Measurements from ENCODE around the gene SSRP1. TPM values are rescaled to one million over a fixed set of nuclear protein-coding genes. Genes with fewer than 3 reads are reported as not detected.
A peak's percentile ranks its signal among the peaks of the same experiment; 100 is the strongest.

SSRP1 gene
- total and polyA plus RNA-seq, 9 of the 15 experiments (the other 6 are each of a cell fraction or from before 2014, with no cell fraction given) = 91.1 to 416 (median 245) TPM

DNA sequence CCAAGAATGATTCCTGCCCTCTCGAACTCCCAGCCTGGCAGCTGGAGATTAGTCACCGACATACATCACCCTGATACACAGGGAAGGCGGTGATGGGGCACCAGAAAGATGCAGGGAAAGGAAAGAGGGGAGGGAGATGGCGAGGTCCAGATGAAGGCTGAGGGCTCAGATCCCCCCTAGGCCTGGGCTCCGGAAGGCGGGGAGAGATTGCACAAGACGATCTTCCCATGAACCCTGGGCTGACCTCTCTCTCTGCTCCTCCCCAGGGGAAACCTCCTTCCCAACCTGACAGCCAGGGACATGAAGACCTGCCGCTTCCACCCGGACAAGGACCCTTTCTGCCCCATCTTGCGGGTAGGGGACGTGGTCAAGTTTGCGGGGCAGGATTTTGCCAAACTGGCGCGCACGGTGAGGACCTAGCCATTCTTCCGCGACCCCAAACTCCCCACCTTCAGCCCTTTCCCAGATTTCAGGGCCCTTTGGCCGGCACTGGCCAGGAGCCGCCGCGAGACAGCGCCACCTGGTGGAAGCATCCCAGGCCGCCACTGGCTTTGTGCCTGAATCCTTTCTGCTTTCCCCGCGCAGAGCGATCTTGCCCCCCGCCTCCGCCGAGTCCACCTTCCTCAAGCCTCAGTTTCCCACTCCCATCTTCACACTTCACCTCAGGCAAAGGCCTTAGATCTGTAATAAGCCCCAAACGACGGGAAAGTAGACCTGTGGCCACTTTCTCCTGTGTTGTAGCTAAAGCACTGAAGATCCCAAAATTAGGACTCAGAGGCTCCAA, 14.0 kb upstream of the SSRP1 start (continued):
- TF ChIP-seq, protein P1, sequence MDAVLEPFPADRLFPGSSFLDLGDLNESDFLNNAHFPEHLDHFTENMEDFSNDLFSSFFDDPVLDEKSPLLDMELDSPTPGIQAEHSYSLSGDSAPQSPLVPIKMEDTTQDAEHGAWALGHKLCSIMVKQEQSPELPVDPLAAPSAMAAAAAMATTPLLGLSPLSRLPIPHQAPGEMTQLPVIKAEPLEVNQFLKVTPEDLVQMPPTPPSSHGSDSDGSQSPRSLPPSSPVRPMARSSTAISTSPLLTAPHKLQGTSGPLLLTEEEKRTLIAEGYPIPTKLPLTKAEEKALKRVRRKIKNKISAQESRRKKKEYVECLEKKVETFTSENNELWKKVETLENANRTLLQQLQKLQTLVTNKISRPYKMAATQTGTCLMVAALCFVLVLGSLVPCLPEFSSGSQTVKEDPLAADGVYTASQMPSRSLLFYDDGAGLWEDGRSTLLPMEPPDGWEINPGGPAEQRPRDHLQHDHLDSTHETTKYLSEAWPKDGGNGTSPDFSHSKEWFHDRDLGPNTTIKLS (IDR thresholded peaks at IDR 0.05; ENCODE audit: borderline replicate concordance, low read depth) = no peak
- TF ChIP-seq ZBTB7A (IDR thresholded peaks at IDR 0.05; ENCODE audit: borderline replicate concordance, control insufficient read depth, low read depth, low read length) (peak; percentile 41; the same call in 1 of the 2 replicates), ZNF696 (CRISPR knock-in tag; conservative IDR thresholded peaks at IDR 0.05) (no peak), IRF1 (CRISPR knock-in tag; IDR thresholded peaks at IDR 0.05; ENCODE audit: borderline replicate concordance) (no peak), HNRNPK (IDR thresholded peaks at IDR 0.05; ENCODE audit: low read depth, low read length, poor library complexity, severe bottlenecking) (no peak), HDAC2 (IDR thresholded peaks at IDR 0.05) (0 out of 2 replicates have a peak, but pooled peaks have one; percentile 40), IFI16 (CRISPR knock-in tag; IDR thresholded peaks at IDR 0.05) (no peak), NFYB (IDR thresholded peaks at IDR 0.05; ENCODE audit: extremely low read depth, insufficient read length) (no peak), ARHGAP35 (IDR thresholded peaks at IDR 0.05; ENCODE audit: partially characterized antibody) (no peak), TRIM24 (IDR thresholded peaks at IDR 0.05) (no peak), ZNF324 (CRISPR knock-in tag; IDR thresholded peaks at IDR 0.05) (no peak), NR1H2 (CRISPR knock-in tag; IDR thresholded peaks at IDR 0.05) (no peak), ZNF707 (CRISPR knock-in tag; conservative IDR thresholded peaks at IDR 0.05) (no peak), NCOA6 (IDR thresholded peaks at IDR 0.05) (no peak), KAT7 (CRISPR knock-in tag; IDR thresholded peaks at IDR 0.05; ENCODE audit: borderline replicate concordance) (no peak), ZNF384 (IDR thresholded peaks at IDR 0.05; ENCODE audit: low read depth, low read length) (no peak), EP300 (IDR thresholded peaks at IDR 0.05; ENCODE audit: low read length) (0 out of 2 replicates have a peak, but pooled peaks have one; percentile 23), CCNT2 (IDR thresholded peaks at IDR 0.05; ENCODE audit: borderline replicate concordance, extremely low read depth, insufficient read length, low read depth, low read length) (no peak), HDAC8 (tag; IDR thresholded peaks at IDR 0.05) (no peak), ZNF165 (CRISPR knock-in tag; IDR thresholded peaks at IDR 0.05; ENCODE audit: borderline replicate concordance) (no peak), RUNX1 (IDR thresholded peaks at IDR 0.05; ENCODE audit: low read depth) (0 out of 2 replicates have a peak, but pooled peaks have one; percentile 20), FOXP1 (CRISPR knock-in tag; IDR thresholded peaks at IDR 0.05) (no peak), SMARCB1 (IDR thresholded peaks at IDR 0.05; ENCODE audit: insufficient read length, low read depth) (no peak)
- TF ChIP-seq, protein P2, sequence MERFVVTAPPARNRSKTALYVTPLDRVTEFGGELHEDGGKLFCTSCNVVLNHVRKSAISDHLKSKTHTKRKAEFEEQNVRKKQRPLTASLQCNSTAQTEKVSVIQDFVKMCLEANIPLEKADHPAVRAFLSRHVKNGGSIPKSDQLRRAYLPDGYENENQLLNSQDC (CRISPR knock-in tag; IDR thresholded peaks at IDR 0.05) = no peak
- TF ChIP-seq, protein P3, sequence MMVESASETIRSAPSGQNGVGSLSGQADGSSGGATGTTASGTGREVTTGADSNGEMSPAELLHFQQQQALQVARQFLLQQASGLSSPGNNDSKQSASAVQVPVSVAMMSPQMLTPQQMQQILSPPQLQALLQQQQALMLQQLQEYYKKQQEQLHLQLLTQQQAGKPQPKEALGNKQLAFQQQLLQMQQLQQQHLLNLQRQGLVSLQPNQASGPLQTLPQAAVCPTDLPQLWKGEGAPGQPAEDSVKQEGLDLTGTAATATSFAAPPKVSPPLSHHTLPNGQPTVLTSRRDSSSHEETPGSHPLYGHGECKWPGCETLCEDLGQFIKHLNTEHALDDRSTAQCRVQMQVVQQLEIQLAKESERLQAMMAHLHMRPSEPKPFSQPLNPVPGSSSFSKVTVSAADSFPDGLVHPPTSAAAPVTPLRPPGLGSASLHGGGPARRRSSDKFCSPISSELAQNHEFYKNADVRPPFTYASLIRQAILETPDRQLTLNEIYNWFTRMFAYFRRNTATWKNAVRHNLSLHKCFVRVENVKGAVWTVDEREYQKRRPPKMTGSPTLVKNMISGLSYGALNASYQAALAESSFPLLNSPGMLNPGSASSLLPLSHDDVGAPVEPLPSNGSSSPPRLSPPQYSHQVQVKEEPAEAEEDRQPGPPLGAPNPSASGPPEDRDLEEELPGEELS (CRISPR knock-in tag; IDR thresholded peaks at IDR 0.05; ENCODE audit: borderline replicate concordance) = no peak

Measured in K562 (cell line).